Endothelial cell of hepatic sinusoid (primary cell): Measurements from ENCODE around the gene CDC25B.
"Not testable (repeated sequence)": the region's sequence is repeated elsewhere in the genome, so short reads cannot be mapped to it uniquely, and the experiment has no call there.

Experiments used
- in situ Hi-C: cut with HindIII; loops from 2 replicates; pipeline ENCODE4 v1.10.0; 2017; ENCODE audit warnings: low sequenced_read_pairs

Gene CDC25B

GRCh38 chr20:3821996-3822395, 25.9 kb downstream of the CDC25B start:
- in situ Hi-C loops: no loop called here

- in situ Hi-C loops: no loop called here
These were observed 27.8 kb downstream of the CDC25B start for GRCh38 chr20:3823881-3824280.

- in situ Hi-C loops: no loop called here
These were observed 29.4 kb downstream of the CDC25B start for GRCh38 chr20:3825526-3825925.

- in situ Hi-C loops: no loop called here
These were observed 30.3 kb downstream of the CDC25B start for GRCh38 chr20:3826420-3826819.

GRCh38 chr20:3828798-3829197, 32.7 kb downstream of the CDC25B start:
- in situ Hi-C loops: no loop called here

GRCh38 chr20:3829891-3830290, 33.8 kb downstream of the CDC25B start:
- in situ Hi-C loops: loop anchor here (5.0 kb wide), 1 partner anchor 48 kb away; the partner anchor contains the start of gene SPEF1

- in situ Hi-C loops: no loop called here
These were observed 40.0 kb downstream of the CDC25B start for GRCh38 chr20:3836132-3836531.

- in situ Hi-C loops: no loop called here
These were observed 43.2 kb downstream of the CDC25B start for GRCh38 chr20:3839328-3839727.

GRCh38 chr20:3840201-3840600, 44.1 kb downstream of the CDC25B start:
- in situ Hi-C loops: not testable (repeated sequence)

GRCh38 chr20:3842348-3842930, 46.3 kb downstream of the CDC25B start:
- in situ Hi-C loops: no loop called here

GRCh38 chr20:3843490-3843889, 47.4 kb downstream of the CDC25B start:
- in situ Hi-C loops: no loop called here

- in situ Hi-C loops: not testable (repeated sequence)
These were observed 48.0 kb downstream of the CDC25B start for GRCh38 chr20:3843990-3844619.

GRCh38 chr20:3846378-3846739, 50.2 kb downstream of the CDC25B start:
- in situ Hi-C loops: no loop called here

GRCh38 chr20:3846740-3847428, 50.8 kb downstream of the CDC25B start, which contains the start of gene MAVS:
Gene MAVS, plus strand, starts transcription at chr20:3846834. Its CDS starts 7,791 bp downstream, at chr20:3854625.
- in situ Hi-C loops: no loop called here

- in situ Hi-C loops: no loop called here
These were observed 51.4 kb downstream of the CDC25B start for GRCh38 chr20:3847429-3847940.

- in situ Hi-C loops: no loop called here
These were observed 52.5 kb downstream of the CDC25B start for GRCh38 chr20:3848565-3848964.

GRCh38 chr20:3854462-3854871, 58.4 kb downstream of the CDC25B start:
- in situ Hi-C loops: no loop called here
